ENCODE measurements around the gene KLHL42.

Gene KLHL42

GRCh38 chr12:27820564-27820963 is 40.5 kb downstream of the KLHL42 start:
- Mint-ChIP-seq H3K4me1 (ENCODE audit: low read depth) (peaks cover 50% of the 10 kb centered on the region), H3K36me3 (ENCODE audit: low read depth) (no peaks in the 10 kb centered on the region), H3K4me3 (no peak overlapping the region), H3K9me3 (no peaks in the 10 kb centered on the region), H3K27me3 (peaks cover 37% of the 10 kb centered on the region), H3K27ac (no peak overlapping the region)

- H3K4me3 Mint-ChIP-seq: peak overlapping the region; percentile 6
- peaks cover 42% of the 10 kb centered on the region for H3K27me3 Mint-ChIP-seq
- H3K27ac Mint-ChIP-seq: peak overlapping the region; percentile 92
- H3K36me3 Mint-ChIP-seq (ENCODE audit: low read depth): no peaks in the 10 kb centered on the region
- H3K9me3 Mint-ChIP-seq: no peaks in the 10 kb centered on the region
- H3K4me1 Mint-ChIP-seq (ENCODE audit: low read depth): peaks cover 47% of the 10 kb centered on the region
Observed at GRCh38 chr12:27821259-27821973, 41.4 kb downstream of the KLHL42 start.

GRCh38 chr12:27822076-27822712 is 42.2 kb downstream of the KLHL42 start:
- peaks cover 41% of the 10 kb centered on the region for H3K27me3 Mint-ChIP-seq
- no peaks in the 10 kb centered on the region for H3K36me3 Mint-ChIP-seq (ENCODE audit: low read depth)
- peaks cover 40% of the 10 kb centered on the region for H3K4me1 Mint-ChIP-seq (ENCODE audit: low read depth)
- H3K4me3 Mint-ChIP-seq: peak overlapping the region; percentile 6
- H3K27ac Mint-ChIP-seq: peak overlapping the region; percentile 92
- H3K9me3 Mint-ChIP-seq: no peaks in the 10 kb centered on the region

GRCh38 chr12:27823038-27823437 is 43.0 kb downstream of the KLHL42 start:
- peaks cover 40% of the 10 kb centered on the region for H3K4me1 Mint-ChIP-seq (ENCODE audit: low read depth)
- H3K9me3 Mint-ChIP-seq: no peaks in the 10 kb centered on the region
- H3K4me3 Mint-ChIP-seq: no peak overlapping the region
- peaks cover 41% of the 10 kb centered on the region for H3K27me3 Mint-ChIP-seq
- H3K36me3 Mint-ChIP-seq (ENCODE audit: low read depth): no peaks in the 10 kb centered on the region
- peak overlapping the region; percentile 28 for H3K27ac Mint-ChIP-seq

- no peak overlapping the region for H3K4me3 Mint-ChIP-seq
- peaks cover 40% of the 10 kb centered on the region for H3K4me1 Mint-ChIP-seq (ENCODE audit: low read depth)
- no peaks in the 10 kb centered on the region for H3K9me3 Mint-ChIP-seq
- H3K27me3 Mint-ChIP-seq: peaks cover 32% of the 10 kb centered on the region
- H3K36me3 Mint-ChIP-seq (ENCODE audit: low read depth): no peaks in the 10 kb centered on the region
- peak overlapping the region; percentile 43 for H3K27ac Mint-ChIP-seq
Observed at GRCh38 chr12:27824126-27824842, 44.3 kb downstream of the KLHL42 start.

GRCh38 chr12:27826076-27826475 is 46.0 kb downstream of the KLHL42 start:
- peaks cover 39% of the 10 kb centered on the region for H3K4me1 Mint-ChIP-seq (ENCODE audit: low read depth)
- no peak overlapping the region for H3K27ac Mint-ChIP-seq
- peaks cover 29% of the 10 kb centered on the region for H3K27me3 Mint-ChIP-seq
- H3K9me3 Mint-ChIP-seq: no peaks in the 10 kb centered on the region
- H3K4me3 Mint-ChIP-seq: no peak overlapping the region
- H3K36me3 Mint-ChIP-seq (ENCODE audit: low read depth): no peaks in the 10 kb centered on the region

- H3K27ac Mint-ChIP-seq: no peak overlapping the region
- H3K27me3 Mint-ChIP-seq: peaks cover 35% of the 10 kb centered on the region
- H3K36me3 Mint-ChIP-seq (ENCODE audit: low read depth): no peaks in the 10 kb centered on the region
- no peak overlapping the region for H3K4me3 Mint-ChIP-seq
- peaks cover 18% of the 10 kb centered on the region for H3K4me1 Mint-ChIP-seq (ENCODE audit: low read depth)
- no peaks in the 10 kb centered on the region for H3K9me3 Mint-ChIP-seq
Observed at GRCh38 chr12:27828196-27828595, 48.2 kb downstream of the KLHL42 start.

- no peak overlapping the region for H3K4me3 Mint-ChIP-seq
- no peak overlapping the region for H3K27ac Mint-ChIP-seq
- H3K4me1 Mint-ChIP-seq (ENCODE audit: low read depth): no peaks in the 10 kb centered on the region
- no peaks in the 10 kb centered on the region for H3K36me3 Mint-ChIP-seq (ENCODE audit: low read depth)
- H3K9me3 Mint-ChIP-seq: peaks cover 3% of the 10 kb centered on the region
- no peaks in the 10 kb centered on the region for H3K27me3 Mint-ChIP-seq
Observed at GRCh38 chr12:27838543-27839185, 58.6 kb downstream of the KLHL42 start.

- H3K9me3 Mint-ChIP-seq: no peaks in the 10 kb centered on the region
- H3K36me3 Mint-ChIP-seq (ENCODE audit: low read depth): no peaks in the 10 kb centered on the region
- no peak overlapping the region for H3K4me3 Mint-ChIP-seq
- no peak overlapping the region for H3K27ac Mint-ChIP-seq
- H3K27me3 Mint-ChIP-seq: no peaks in the 10 kb centered on the region
- no peaks in the 10 kb centered on the region for H3K4me1 Mint-ChIP-seq (ENCODE audit: low read depth)
Observed at GRCh38 chr12:27840229-27840999, 60.4 kb downstream of the KLHL42 start.

GRCh38 chr12:27841392-27841882 is 61.4 kb downstream of the KLHL42 start:
- H3K27ac Mint-ChIP-seq: no peak overlapping the region
- H3K9me3 Mint-ChIP-seq: no peaks in the 10 kb centered on the region
- H3K36me3 Mint-ChIP-seq (ENCODE audit: low read depth): no peaks in the 10 kb centered on the region
- no peaks in the 10 kb centered on the region for H3K4me1 Mint-ChIP-seq (ENCODE audit: low read depth)
- no peak overlapping the region for H3K4me3 Mint-ChIP-seq
- H3K27me3 Mint-ChIP-seq: peaks cover 3% of the 10 kb centered on the region

- Mint-ChIP-seq H3K27me3 (peaks cover 15% of the 10 kb centered on the region), H3K27ac (no peak overlapping the region), H3K9me3 (no peaks in the 10 kb centered on the region), H3K4me3 (no peak overlapping the region), H3K4me1 (ENCODE audit: low read depth) (no peaks in the 10 kb centered on the region), H3K36me3 (ENCODE audit: low read depth) (no peaks in the 10 kb centered on the region)
Observed at GRCh38 chr12:27843714-27844245, 63.7 kb downstream of the KLHL42 start.

- H3K36me3 Mint-ChIP-seq (ENCODE audit: low read depth): no peaks in the 10 kb centered on the region
- H3K9me3 Mint-ChIP-seq: no peaks in the 10 kb centered on the region
- H3K27me3 Mint-ChIP-seq: peaks cover 19% of the 10 kb centered on the region
- H3K4me1 Mint-ChIP-seq (ENCODE audit: low read depth): no peaks in the 10 kb centered on the region
- H3K27ac Mint-ChIP-seq: no peak overlapping the region
- H3K4me3 Mint-ChIP-seq: no peak overlapping the region
Observed at GRCh38 chr12:27844366-27845090, 64.5 kb downstream of the KLHL42 start.

- Mint-ChIP-seq H3K27ac (no peak overlapping the region), H3K27me3 (peaks cover 19% of the 10 kb centered on the region), H3K9me3 (peaks cover 4% of the 10 kb centered on the region), H3K4me3 (no peak overlapping the region), H3K36me3 (ENCODE audit: low read depth) (no peaks in the 10 kb centered on the region), H3K4me1 (ENCODE audit: low read depth) (no peaks in the 10 kb centered on the region)
Observed at GRCh38 chr12:27845187-27845586, 65.2 kb downstream of the KLHL42 start.
